Measurements from ENCODE around the gene GLRA1. TPM values are rescaled to one million over a fixed set of nuclear protein-coding genes. Genes with fewer than 3 reads are reported as not detected.

GLRA1 gene
- total and polyA plus RNA-seq, 10 donors: not detected

- Histone ChIP-seq H3K4me1 (no peaks in the 10 kb centered on the region), H3K36me3 (no peaks in the 10 kb centered on the region), H3K9me3 (no peaks in the 10 kb centered on the region), H3K27me3 (replicated peaks in 1 of 7) (peaks cover 0 to 8% (median 0%) of the 10 kb centered on the region in 7 donors), H3K27ac (no peak overlapping the region), H3K4me3 (no peak overlapping the region)
- no peak for DNase-seq
- intact Hi-C loops (cut with DNase I; ENCODE audit: low total_unique reads): no loop called here
- TF ChIP-seq POLR2A (IDR thresholded peaks at IDR 0.05) (no peak), POLR2AphosphoS5 (IDR thresholded peaks at IDR 0.05) (no peak)
- TF ChIP-seq, protein P1, sequence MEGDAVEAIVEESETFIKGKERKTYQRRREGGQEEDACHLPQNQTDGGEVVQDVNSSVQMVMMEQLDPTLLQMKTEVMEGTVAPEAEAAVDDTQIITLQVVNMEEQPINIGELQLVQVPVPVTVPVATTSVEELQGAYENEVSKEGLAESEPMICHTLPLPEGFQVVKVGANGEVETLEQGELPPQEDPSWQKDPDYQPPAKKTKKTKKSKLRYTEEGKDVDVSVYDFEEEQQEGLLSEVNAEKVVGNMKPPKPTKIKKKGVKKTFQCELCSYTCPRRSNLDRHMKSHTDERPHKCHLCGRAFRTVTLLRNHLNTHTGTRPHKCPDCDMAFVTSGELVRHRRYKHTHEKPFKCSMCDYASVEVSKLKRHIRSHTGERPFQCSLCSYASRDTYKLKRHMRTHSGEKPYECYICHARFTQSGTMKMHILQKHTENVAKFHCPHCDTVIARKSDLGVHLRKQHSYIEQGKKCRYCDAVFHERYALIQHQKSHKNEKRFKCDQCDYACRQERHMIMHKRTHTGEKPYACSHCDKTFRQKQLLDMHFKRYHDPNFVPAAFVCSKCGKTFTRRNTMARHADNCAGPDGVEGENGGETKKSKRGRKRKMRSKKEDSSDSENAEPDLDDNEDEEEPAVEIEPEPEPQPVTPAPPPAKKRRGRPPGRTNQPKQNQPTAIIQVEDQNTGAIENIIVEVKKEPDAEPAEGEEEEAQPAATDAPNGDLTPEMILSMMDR (IDR thresholded peaks at IDR 0.05 in 8 of 11, conservative IDR thresholded peaks at IDR 0.05 in 3 of 11): no peak
Measured at GRCh38 chr5:151904909-151905308, 19.7 kb downstream of the GLRA1 start.

DNA sequence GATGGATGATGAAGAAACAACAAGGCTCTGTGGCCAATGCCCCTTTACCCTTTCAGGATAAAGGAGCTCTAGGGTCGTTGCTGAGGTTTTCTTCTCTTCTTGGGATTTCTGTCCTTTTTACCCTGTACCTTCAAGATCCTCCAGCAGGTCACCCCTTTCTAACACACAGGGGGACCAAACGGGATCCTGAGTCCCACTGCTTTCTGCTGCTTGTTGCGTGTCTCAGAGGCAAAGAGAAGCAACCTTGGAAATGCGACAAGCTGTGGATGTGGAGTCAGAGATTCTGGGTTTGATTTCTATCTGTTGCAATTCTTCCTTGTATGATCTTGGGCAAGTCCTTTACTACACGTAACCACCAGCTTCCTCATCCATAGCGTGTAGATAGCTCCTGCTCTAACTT is 20.5 kb downstream of the GLRA1 start:
- Histone ChIP-seq H3K9me3 (no peaks in the 10 kb centered on the region), H3K36me3 (no peaks in the 10 kb centered on the region), H3K4me3 (no peak overlapping the region), H3K4me1 (no peaks in the 10 kb centered on the region), H3K27me3 (replicated peaks in 1 of 7) (peaks cover 0 to 8% (median 0%) of the 10 kb centered on the region in 7 donors), H3K27ac (no peak overlapping the region)
- TF ChIP-seq POLR2AphosphoS5 (IDR thresholded peaks at IDR 0.05) (no peak), POLR2A (IDR thresholded peaks at IDR 0.05) (no peak)
- TF ChIP-seq, protein P1 (IDR thresholded peaks at IDR 0.05 in 8 of 11, conservative IDR thresholded peaks at IDR 0.05 in 3 of 11): no peak
- WGBS, 5 donors: 37 to 59% (median 48%) methylated on average over 6 of the region's 6 CpGs
- DNase-seq: no peak
- intact Hi-C loops (cut with DNase I; ENCODE audit: low total_unique reads): no loop called here

DNA sequence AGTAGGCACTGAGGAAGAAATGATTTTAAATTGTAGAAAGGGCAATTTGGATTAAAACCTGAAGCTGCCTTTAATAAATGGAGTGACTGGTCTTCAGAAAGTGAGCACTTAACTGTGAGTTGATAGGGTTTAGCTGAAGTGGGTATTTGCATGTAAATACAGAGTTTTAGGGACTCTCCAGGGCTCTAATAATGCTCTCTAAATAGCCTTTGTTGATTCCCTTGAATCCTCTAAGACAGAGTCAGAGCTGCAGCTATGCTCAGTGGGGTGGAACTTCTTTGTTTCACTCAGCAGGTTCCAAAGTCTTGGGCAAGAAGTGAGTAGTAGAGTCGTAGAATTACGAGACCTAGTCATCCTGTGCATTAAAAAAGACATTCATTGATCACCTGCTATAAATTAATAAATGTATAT is 21.4 kb downstream of the GLRA1 start:
- intact Hi-C loops (cut with DNase I; ENCODE audit: low total_unique reads): no loop called here
- Histone ChIP-seq H3K27ac (no peak overlapping the region), H3K4me3 (no peak overlapping the region), H3K9me3 (no peaks in the 10 kb centered on the region), H3K36me3 (no peaks in the 10 kb centered on the region), H3K27me3 (replicated peaks in 1 of 7) (peaks cover 0 to 8% (median 0%) of the 10 kb centered on the region in 7 donors), H3K4me1 (no peaks in the 10 kb centered on the region)
- no peak for TF ChIP-seq POLR2A (IDR thresholded peaks at IDR 0.05)
- TF ChIP-seq, protein P1 (IDR thresholded peaks at IDR 0.05 in 8 of 11, conservative IDR thresholded peaks at IDR 0.05 in 3 of 11): no peak
- TF ChIP-seq POLR2AphosphoS5 (IDR thresholded peaks at IDR 0.05): no peak
- DNase-seq: no peak
- WGBS, 5 donors: 20 to 40% (median 24%) methylated on average over 2 of the region's 2 CpGs

GRCh38 chr5:151902215-151902614 is 22.4 kb downstream of the GLRA1 start:
- Histone ChIP-seq H3K4me1 (no peaks in the 10 kb centered on the region), H3K27ac (no peak overlapping the region), H3K9me3 (no peaks in the 10 kb centered on the region), H3K27me3 (replicated peaks in 1 of 7) (peaks cover 0 to 8% (median 0%) of the 10 kb centered on the region in 7 donors), H3K4me3 (no peak overlapping the region), H3K36me3 (no peaks in the 10 kb centered on the region)
- WGBS, 5 donors: 74 to 82% (median 76%) methylated on average over 4 of the region's 4 CpGs
- intact Hi-C loops (cut with DNase I; ENCODE audit: low total_unique reads): no loop called here
- TF ChIP-seq POLR2AphosphoS5 (IDR thresholded peaks at IDR 0.05) (no peak), POLR2A (IDR thresholded peaks at IDR 0.05) (no peak)
- TF ChIP-seq, protein P1 (IDR thresholded peaks at IDR 0.05 in 8 of 11, conservative IDR thresholded peaks at IDR 0.05 in 3 of 11): no peak
- DNase-seq: no peak
